Subcutaneous abdominal adipose tissue (tissue), 5 donors: ENCODE results near the gene DAD1.
A peak's percentile ranks its signal among the peaks of the same experiment; 100 is the strongest.

Experiments used
- H3K27ac ChIP-seq: one replicate; pipeline ENCODE4 v1.7.0; 2013; ENCODE audit warnings: low read depth, mild to moderate bottlenecking, inconsistent platforms, low read length, moderate library complexity
- H3K27me3 ChIP-seq, 5 donors: one replicate each; pipeline ENCODE4 v1.7.0; 2013; ENCODE audit warnings: low read length in 5 of 5, inconsistent platforms in 1 of 5; ENCODE audit not compliant: control insufficient read depth in 5 of 5, insufficient read depth in 4 of 5
- H3K36me3 ChIP-seq, 5 donors: one replicate each; pipeline ENCODE4 v1.7.0; 2013; ENCODE audit warnings: low read length in 5 of 5; ENCODE audit not compliant: control insufficient read depth in 5 of 5, insufficient read depth in 5 of 5
- H3K4me1 ChIP-seq, 5 donors: one replicate each; pipeline ENCODE4 v1.7.0; 2013; ENCODE audit warnings: low read length in 5 of 5, mild to moderate bottlenecking in 3 of 5, moderate library complexity in 1 of 5; ENCODE audit not compliant: control insufficient read depth in 5 of 5, insufficient read depth in 5 of 5
- H3K4me3 ChIP-seq, 5 donors: one replicate each; pipeline ENCODE4 v1.7.0; 2013; ENCODE audit warnings: low read length in 5 of 5, low read depth in 1 of 5
- H3K9ac ChIP-seq, 5 donors: one replicate each; pipeline ENCODE4 v1.7.0; 2013; ENCODE audit warnings: low read length in 5 of 5, mild to moderate bottlenecking in 4 of 5, moderate library complexity in 3 of 5
- H3K9me3 ChIP-seq, 5 donors: one replicate each; pipeline ENCODE4 v1.7.0; 2013; ENCODE audit warnings: low read length in 5 of 5; ENCODE audit not compliant: control insufficient read depth in 5 of 5
- donor health status: healthy.
- donor health status: healthy.
- donor health status: healthy.
- donor health status: healthy.
- donor health status: healthy.

DAD1 gene

GRCh38 chr14:22561661-22562579, 27.1 kb downstream of the DAD1 start:
- Histone ChIP-seq H3K9ac (no peak overlapping the region), H3K27ac (no peak overlapping the region), H3K4me3 (no peak overlapping the region), H3K36me3 (peaks cover 10 to 33% (median 23%) of the 10 kb centered on the region in 5 donors), H3K4me1 (peaks cover 2 to 30% (median 15%) of the 10 kb centered on the region in 5 donors), H3K9me3 (no peaks in the 10 kb centered on the region), H3K27me3 (no peaks in the 10 kb centered on the region)

GRCh38 chr14:22561366-22561660, 27.7 kb downstream of the DAD1 start:
- Histone ChIP-seq H3K4me3 (no peak overlapping the region), H3K9me3 (no peaks in the 10 kb centered on the region), H3K27me3 (no peaks in the 10 kb centered on the region), H3K27ac (no peak overlapping the region), H3K9ac (no peak overlapping the region), H3K4me1 (peaks cover 2 to 36% (median 21%) of the 10 kb centered on the region in 5 donors), H3K36me3 (peaks cover 10 to 33% (median 23%) of the 10 kb centered on the region in 5 donors)

GRCh38 chr14:22560662-22561365, 28.2 kb downstream of the DAD1 start:
- Histone ChIP-seq H3K9me3 (no peaks in the 10 kb centered on the region), H3K36me3 (peaks cover 10 to 30% (median 22%) of the 10 kb centered on the region in 5 donors), H3K4me3 (no peak overlapping the region), H3K27ac (no peak overlapping the region), H3K27me3 (no peaks in the 10 kb centered on the region), H3K4me1 (peaks cover 2 to 41% (median 25%) of the 10 kb centered on the region in 5 donors), H3K9ac (no peak overlapping the region)

- H3K36me3 ChIP-seq: peaks cover under 1 to 17% (median 8%) of the 10 kb centered on the region in 5 donors
- H3K9ac ChIP-seq: peak overlapping the region in 1 of 5 donors; percentile 25
- H3K4me3 ChIP-seq: no peak overlapping the region
- peaks cover 5 to 53% (median 36%) of the 10 kb centered on the region in 5 donors for H3K4me1 ChIP-seq
- peak overlapping the region; percentile 58 for H3K27ac ChIP-seq
- H3K9me3 ChIP-seq: no peaks in the 10 kb centered on the region
- H3K27me3 ChIP-seq: no peaks in the 10 kb centered on the region
These were observed 30.0 kb downstream of the DAD1 start for GRCh38 chr14:22559041-22559440.

- H3K9ac ChIP-seq: peak overlapping the region in 1 of 5 donors; percentile 9
- no peak overlapping the region for H3K4me3 ChIP-seq
- no peaks in the 10 kb centered on the region for H3K9me3 ChIP-seq
- H3K4me1 ChIP-seq: peaks cover 5 to 53% (median 36%) of the 10 kb centered on the region in 5 donors
- no peaks in the 10 kb centered on the region for H3K27me3 ChIP-seq
- H3K27ac ChIP-seq: peak overlapping the region; percentile 58
- peaks cover 0 to 12% (median 2%) of the 10 kb centered on the region in 5 donors for H3K36me3 ChIP-seq
These were observed 30.7 kb downstream of the DAD1 start for GRCh38 chr14:22558221-22558913.

- H3K27ac ChIP-seq: peak overlapping the region; percentile 50
- H3K27me3 ChIP-seq: no peaks in the 10 kb centered on the region
- no peak overlapping the region for H3K4me3 ChIP-seq
- H3K9me3 ChIP-seq: no peaks in the 10 kb centered on the region
- peak overlapping the region in 1 of 5 donors; percentile 9 for H3K9ac ChIP-seq
- H3K4me1 ChIP-seq: peaks cover 5 to 53% (median 36%) of the 10 kb centered on the region in 5 donors
- H3K36me3 ChIP-seq: peaks cover 0 to 9% (median 1%) of the 10 kb centered on the region in 5 donors
These were observed 31.2 kb downstream of the DAD1 start for GRCh38 chr14:22557846-22558220.

- Histone ChIP-seq H3K36me3 (peaks cover 0 to 5% (median 0%) of the 10 kb centered on the region in 5 donors), H3K27ac (peak overlapping the region; percentile 50), H3K9ac (peak overlapping the region in 2 of 5 donors; percentile 9 to 22), H3K9me3 (no peaks in the 10 kb centered on the region), H3K4me3 (peak overlapping the region in 4 of 5 donors; percentile 36 to 50 (median 50)), H3K27me3 (no peaks in the 10 kb centered on the region), H3K4me1 (peaks cover 5 to 53% (median 36%) of the 10 kb centered on the region in 5 donors)
These were observed 31.9 kb downstream of the DAD1 start for GRCh38 chr14:22556990-22557623.

GRCh38 chr14:22556021-22556989, 32.7 kb downstream of the DAD1 start:
- peak overlapping the region in 3 of 5 donors; percentile 36 to 50 (median 49) for H3K4me3 ChIP-seq
- H3K9ac ChIP-seq: peak overlapping the region in 2 of 5 donors; percentile 9 to 22
- H3K9me3 ChIP-seq: no peaks in the 10 kb centered on the region
- peak overlapping the region; percentile 41 for H3K27ac ChIP-seq
- no peaks in the 10 kb centered on the region for H3K27me3 ChIP-seq
- no peaks in the 10 kb centered on the region for H3K36me3 ChIP-seq
- H3K4me1 ChIP-seq: peaks cover 5 to 49% (median 36%) of the 10 kb centered on the region in 5 donors
